Caco-2 (cell line): Measurements from ENCODE around the gene ARHGEF40. TPM values are rescaled to one million over a fixed set of nuclear protein-coding genes. Genes with fewer than 3 reads are reported as not detected.

Experiments used
- BruUV-seq: library from RNA; stranded (reverse); fragments of 400-500 nt; replicated peaks from 2 replicates; lab custom pipeline; 2021; lab: Mats Ljungman, UMichigan
- CTCF ChIA-PET: fragments of 300-600 bp; sonication (Branson Sonifier 250); formaldehyde crosslinking; loops from one replicate; lab custom pipeline; 2022; ENCODE audit warnings: antibody characterized with exemption; lab: Charles Lee
- POLR2A ChIA-PET: fragments of 300-600 bp; sonication (Branson Sonifier 250); formaldehyde crosslinking; loops from one replicate; lab custom pipeline; 2022; ENCODE audit warnings: antibody characterized with exemption; lab: Charles Lee
- DNase-seq, 2 experiments: peaks; one replicate each; pipeline versions ENCODE4 v3.0.0 to v3.0.0-alpha.2; 2020 to 2022
- H3K27me3 ChIP-seq: replicated peaks from 2 replicates; pipeline ENCODE4 v1.6.0; 2011; ENCODE audit warnings: low read length; ENCODE audit not compliant: control insufficient read depth, insufficient read depth
- H3K36me3 ChIP-seq: 2 replicates; pipeline ENCODE4 v1.5.1; 2011; ENCODE audit warnings: low read length; ENCODE audit not compliant: control insufficient read depth, insufficient read depth
- H3K4me1 ChIP-seq: fragments of 250-450 bp; sonication (Bioruptor Pico); 2 replicates; pipeline ENCODE4 v1.5.1; 2020; ENCODE audit warnings: mild to moderate bottlenecking
- H3K4me3 ChIP-seq: 2 replicates; pipeline ENCODE4 v1.5.1; 2011; ENCODE audit warnings: low read depth, mild to moderate bottlenecking, control low read depth, low read length
- H3K9me3 ChIP-seq: fragments of 250-450 bp; sonication (Bioruptor Pico); 2 replicates; pipeline ENCODE4 v1.5.1; 2020; ENCODE audit warnings: mild to moderate bottlenecking, moderate library complexity
- H3K27ac Mint-ChIP-seq: one replicate; pipeline ENCODE4 v1.8.0; 2022; ENCODE audit warnings: mixed read lengths; ENCODE audit not compliant: unreplicated experiment
- H3K27me3 Mint-ChIP-seq: one replicate; pipeline ENCODE4 v1.8.0; 2022; ENCODE audit warnings: mixed read lengths; ENCODE audit not compliant: insufficient read depth, unreplicated experiment
- H3K36me3 Mint-ChIP-seq: one replicate; pipeline ENCODE4 v1.8.0; 2022; ENCODE audit warnings: mild to moderate bottlenecking, mixed read lengths; ENCODE audit not compliant: insufficient read depth, unreplicated experiment
- H3K4me1 Mint-ChIP-seq: one replicate; pipeline ENCODE4 v1.8.0; 2022; ENCODE audit warnings: low read depth, mixed read lengths; ENCODE audit not compliant: unreplicated experiment
- H3K4me3 Mint-ChIP-seq: one replicate; pipeline ENCODE4 v1.8.0; 2022; ENCODE audit warnings: mild to moderate bottlenecking, moderate library complexity, mixed read lengths; ENCODE audit not compliant: unreplicated experiment
- H3K9me3 Mint-ChIP-seq: one replicate; pipeline ENCODE4 v1.8.0; 2022; ENCODE audit warnings: mixed read lengths; ENCODE audit not compliant: unreplicated experiment
- intact Hi-C: fragments of 100-400 bp; cut with micrococcal nuclease; formaldehyde crosslinking; loops from one replicate; pipeline ENCODE4 v1.10.0; 2022; ENCODE audit not compliant: unreplicated experiment
- total RNA-seq: library from RNA; stranded (reverse); gene quantifications from 2 replicates; pipeline ENCODE4 v1.2.3, GENCODE V29; 2022
- TF ChIP-seq, protein P1 (sequence below), 2 experiments: fragments of 200-600 bp in 1 of 2; IDR thresholded peaks; 1 replicate in 1 of 2; 2 replicates in 1 of 2; pipeline versions ENCODE4 v1.5.1 to v1.8.0; 2011 to 2022; ENCODE audit warnings: antibody characterized with exemption in 1 of 2, control low read depth in 1 of 2, inconsistent platforms in 1 of 2, low read depth in 1 of 2, low read length in 1 of 2, mild to moderate bottlenecking in 1 of 2, moderate library complexity in 1 of 2; ENCODE audit not compliant: insufficient read depth in 1 of 2, severe bottlenecking in 1 of 2, unreplicated experiment in 1 of 2

The ARHGEF40 gene
- total RNA-seq, 1 experiment from 2014 or later, result 7.1 TPM

DNA sequence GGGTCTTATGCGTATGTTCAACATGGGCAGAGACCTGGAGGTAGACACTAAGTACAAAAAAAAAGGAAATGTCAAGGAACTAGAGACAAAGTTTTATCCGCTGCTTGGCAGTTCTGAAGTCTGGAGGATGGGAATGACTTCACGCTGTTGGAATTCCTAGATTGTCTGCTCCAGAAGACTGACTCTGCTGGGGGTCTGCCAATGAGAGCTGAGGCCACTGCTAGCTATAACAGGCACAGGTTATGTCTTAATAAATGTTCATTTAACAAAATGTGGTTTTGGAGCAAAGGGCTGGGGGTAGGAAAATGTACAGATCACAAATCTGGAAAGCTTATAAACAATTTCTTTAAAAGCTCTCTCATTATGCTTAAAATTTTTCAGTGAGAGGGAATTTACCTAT is 6.6 kb upstream of the ARHGEF40 start:
- H3K4me3 Mint-ChIP-seq, result no peak overlapping the region
- peaks cover 8% of the 10 kb centered on the region for H3K27me3 Mint-ChIP-seq
- Histone ChIP-seq H3K4me1 (no peaks in the 10 kb centered on the region), H3K36me3 (no peaks in the 10 kb centered on the region), H3K4me3 (no peak overlapping the region), H3K9me3 (no peaks in the 10 kb centered on the region), H3K27me3 (no peaks in the 10 kb centered on the region)
- CTCF ChIA-PET, result interaction anchor here (0.7 kb wide), 1 partner anchor 41 kb away, joined by 3 read pairs; no protein-coding TSS in a partner anchor
- no peaks in the 10 kb centered on the region for H3K36me3 Mint-ChIP-seq
- no peak for DNase-seq
- POLR2A ChIA-PET, result no interaction called here
- H3K9me3 Mint-ChIP-seq, result no peaks in the 10 kb centered on the region
- no peak overlapping the region for H3K27ac Mint-ChIP-seq
- BruUV-seq, result no TSS peak
- intact Hi-C loops, result no loop called here
- TF ChIP-seq, protein P1, sequence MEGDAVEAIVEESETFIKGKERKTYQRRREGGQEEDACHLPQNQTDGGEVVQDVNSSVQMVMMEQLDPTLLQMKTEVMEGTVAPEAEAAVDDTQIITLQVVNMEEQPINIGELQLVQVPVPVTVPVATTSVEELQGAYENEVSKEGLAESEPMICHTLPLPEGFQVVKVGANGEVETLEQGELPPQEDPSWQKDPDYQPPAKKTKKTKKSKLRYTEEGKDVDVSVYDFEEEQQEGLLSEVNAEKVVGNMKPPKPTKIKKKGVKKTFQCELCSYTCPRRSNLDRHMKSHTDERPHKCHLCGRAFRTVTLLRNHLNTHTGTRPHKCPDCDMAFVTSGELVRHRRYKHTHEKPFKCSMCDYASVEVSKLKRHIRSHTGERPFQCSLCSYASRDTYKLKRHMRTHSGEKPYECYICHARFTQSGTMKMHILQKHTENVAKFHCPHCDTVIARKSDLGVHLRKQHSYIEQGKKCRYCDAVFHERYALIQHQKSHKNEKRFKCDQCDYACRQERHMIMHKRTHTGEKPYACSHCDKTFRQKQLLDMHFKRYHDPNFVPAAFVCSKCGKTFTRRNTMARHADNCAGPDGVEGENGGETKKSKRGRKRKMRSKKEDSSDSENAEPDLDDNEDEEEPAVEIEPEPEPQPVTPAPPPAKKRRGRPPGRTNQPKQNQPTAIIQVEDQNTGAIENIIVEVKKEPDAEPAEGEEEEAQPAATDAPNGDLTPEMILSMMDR (IDR thresholded peaks at IDR 0.05; ENCODE audit: insufficient read depth in 1 of 2, low read depth in 1 of 2, low read length in 1 of 2, severe bottlenecking in 1 of 2, unreplicated experiment in 1 of 2), result no peak
- peaks cover 7% of the 10 kb centered on the region for H3K4me1 Mint-ChIP-seq

DNA sequence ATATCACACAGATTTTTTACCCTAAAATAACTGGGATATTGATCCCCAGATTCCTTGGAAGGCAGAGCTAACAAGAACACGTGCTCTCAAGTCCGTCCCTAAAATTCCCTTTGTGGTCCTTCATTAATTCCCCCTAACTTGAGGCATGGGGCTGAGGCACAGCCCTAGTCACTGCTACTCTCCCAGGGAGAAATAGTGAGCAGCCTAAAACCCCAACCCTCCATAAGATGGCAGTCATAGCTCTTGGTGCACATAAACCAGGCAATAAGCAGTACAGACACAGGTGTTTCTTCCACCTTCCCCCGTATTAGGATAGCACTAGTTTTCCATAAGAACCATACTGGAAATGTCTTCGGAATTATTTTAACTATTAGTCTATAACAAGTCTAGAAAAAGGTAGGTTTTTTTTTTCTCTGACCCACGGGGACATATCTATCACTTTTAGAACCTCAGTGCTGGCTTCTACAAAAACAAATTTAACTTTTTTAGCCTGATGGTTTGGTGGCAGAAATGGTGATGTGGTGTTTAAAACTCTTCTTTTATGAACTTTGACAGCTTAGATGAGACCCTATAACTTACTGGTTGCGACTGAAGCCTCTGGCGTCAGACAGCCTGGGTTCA is 3.1 kb upstream of the ARHGEF40 start:
- Histone ChIP-seq H3K9me3 (no peaks in the 10 kb centered on the region), H3K36me3 (no peaks in the 10 kb centered on the region), H3K4me3 (no peak overlapping the region), H3K4me1 (peaks cover 6% of the 10 kb centered on the region), H3K27me3 (no peaks in the 10 kb centered on the region)
- H3K36me3 Mint-ChIP-seq, result no peaks in the 10 kb centered on the region
- TF ChIP-seq, protein P1 (IDR thresholded peaks at IDR 0.05; ENCODE audit: insufficient read depth in 1 of 2, low read depth in 1 of 2, low read length in 1 of 2, severe bottlenecking in 1 of 2, unreplicated experiment in 1 of 2), result peak in 1 of 2 experiments; percentile 54
- no TSS peak for BruUV-seq
- peak in 1 of 2 experiments; percentile 40 for DNase-seq
- POLR2A ChIA-PET, result no interaction called here
- H3K9me3 Mint-ChIP-seq, result no peaks in the 10 kb centered on the region
- H3K27me3 Mint-ChIP-seq, result peaks cover 8% of the 10 kb centered on the region
- no peak overlapping the region for H3K27ac Mint-ChIP-seq
- CTCF ChIA-PET, result interaction anchor here (0.7 to 3.8 kb wide), 4 partner anchors 25 to 389 kb away, joined by 3 to 127 read pairs (median 26); partner anchors contain the start of gene CHD8
- H3K4me1 Mint-ChIP-seq, result no peaks in the 10 kb centered on the region
- intact Hi-C loops, result loop anchor here (5.0 kb wide), 1 partner anchor 125 kb away; no protein-coding TSS in a partner anchor
- no peak overlapping the region for H3K4me3 Mint-ChIP-seq

DNA sequence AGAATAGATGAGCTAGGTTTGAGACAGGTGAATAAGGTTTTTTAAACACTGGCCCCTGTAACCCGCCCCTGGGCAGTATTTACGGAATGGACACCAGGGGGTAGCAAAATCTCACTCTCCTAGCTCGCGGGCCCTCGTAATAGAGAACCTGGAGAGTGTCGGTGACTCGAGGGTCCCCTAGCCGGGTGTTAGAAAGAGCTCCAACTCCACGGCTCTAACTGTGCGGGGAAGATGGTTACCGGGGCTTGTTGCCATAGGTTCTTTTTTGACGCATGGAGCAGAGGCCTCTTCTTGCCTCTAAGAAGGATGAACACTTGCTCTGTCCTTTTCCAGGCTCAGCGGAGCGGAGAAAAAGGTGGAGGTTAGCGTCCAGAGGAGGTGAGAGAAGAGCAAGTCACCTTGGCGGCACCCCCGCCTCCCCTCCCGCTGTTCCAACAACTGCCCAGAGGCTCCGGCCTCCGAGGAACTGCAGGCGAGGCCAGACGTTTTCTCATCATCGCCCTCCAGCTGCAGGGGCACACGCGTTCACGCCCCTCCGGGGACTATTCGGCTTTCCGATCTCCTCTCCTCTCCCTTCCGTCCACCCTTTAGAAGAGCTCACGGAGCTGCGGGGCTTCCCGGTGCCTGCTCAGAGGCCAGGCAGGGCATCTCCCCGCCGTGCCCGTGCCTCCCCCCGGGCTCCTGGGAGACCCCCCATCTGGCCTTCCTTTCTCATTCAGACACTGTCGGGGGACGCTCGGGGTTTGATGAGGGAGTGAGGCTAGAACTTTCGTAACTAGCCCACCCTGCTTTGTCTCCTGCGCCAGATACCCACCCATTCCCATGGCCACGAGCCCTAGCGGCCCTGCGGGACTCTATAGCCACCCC is 1.4 kb upstream of the ARHGEF40 start:
- no peak overlapping the region for H3K27ac Mint-ChIP-seq

More for the DNA sequence above, 1.4 kb upstream of the ARHGEF40 start:
- POLR2A ChIA-PET, result interaction anchor here (0.5 to 1.1 kb wide), 2 partner anchors 36 to 381 kb away, joined by 3 to 7 read pairs; no protein-coding TSS in a partner anchor
- H3K9me3 Mint-ChIP-seq, result no peaks in the 10 kb centered on the region
- peaks cover 6% of the 10 kb centered on the region for H3K4me1 ChIP-seq
- TF ChIP-seq, protein P1 (IDR thresholded peaks at IDR 0.05; ENCODE audit: insufficient read depth in 1 of 2, low read depth in 1 of 2, low read length in 1 of 2, severe bottlenecking in 1 of 2, unreplicated experiment in 1 of 2), result peak; percentile 80 to 83
- H3K36me3 Mint-ChIP-seq, result no peaks in the 10 kb centered on the region
- H3K4me1 Mint-ChIP-seq, result no peaks in the 10 kb centered on the region
- BruUV-seq, result no TSS peak
- H3K4me3 Mint-ChIP-seq, result peak overlapping the region; percentile 84
- no peaks in the 10 kb centered on the region for H3K9me3 ChIP-seq
- no peaks in the 10 kb centered on the region for H3K36me3 ChIP-seq
- H3K27me3 Mint-ChIP-seq, result peaks cover 8% of the 10 kb centered on the region
- intact Hi-C loops, result loop anchor here (1.0 to 5.0 kb wide), 4 partner anchors 24 to 124 kb away; no protein-coding TSS in a partner anchor
- H3K4me3 ChIP-seq, result peak overlapping the region; percentile 76
- DNase-seq, result peak; percentile 71 to 79
- CTCF ChIA-PET, result interaction anchor here (0.5 to 3.8 kb wide), 17 partner anchors 11 to 232 kb away, joined by 3 to 127 read pairs (median 6); partner anchors contain the start of gene TMEM253
- H3K27me3 ChIP-seq, result no peaks in the 10 kb centered on the region
